Right ventricle myocardium superior (tissue), 1 donor: ENCODE measurements around the gene ATP5ME. TPM values are rescaled to one million over a fixed set of nuclear protein-coding genes. Genes with fewer than 3 reads are reported as not detected.

Source experiments
- ATAC-seq: fragments of 200-7000 bp; cut with Tn5 transposase; one replicate; pipeline ENCODE4 v1.9.1; 2020; ENCODE audit warnings: mild to moderate bottlenecking; ENCODE audit not compliant: poor library complexity
- DNase-seq: peaks from one replicate; pipeline ENCODE4 v3.0.0-alpha.2; 2020
- intact Hi-C: fragments of 100-400 bp; cut with DNase I; formaldehyde crosslinking; loops from one replicate; pipeline ENCODE4 v1.11.2; 2022
- total RNA-seq: library from RNA; stranded (reverse); fragmentation: NEBNext Ultra II Directional; extraction: Animal tissue kit (Norgen Biotek cat#: 25700); gene quantifications from one replicate; pipeline ENCODE4 v1.2.1, GENCODE V29; 2021
- donor health status: DM: no; HTN: yes; CAD: no; lungs with severe emphysema.

Gene ATP5ME
- total RNA-seq, 1 donor from 2014 or later, result 1,145 TPM

GRCh38 chr4:661231-661630, 12.8 kb downstream of the ATP5ME start:
- intact Hi-C loops, result no loop called here
- ATAC-seq (no peak), DNase-seq (no peak)

- intact Hi-C loops, result no loop called here
- ATAC-seq (no peak), DNase-seq (no peak)
Observed at GRCh38 chr4:660401-660800, 13.7 kb downstream of the ATP5ME start.

GRCh38 chr4:659851-660250, 14.2 kb downstream of the ATP5ME start:
- intact Hi-C loops, result no loop called here
- no peak for DNase-seq
- no peak for ATAC-seq

- DNase-seq (peak; percentile 35), ATAC-seq (no peak)
Observed at GRCh38 chr4:658681-659667, 15.1 kb downstream of the ATP5ME start.

GRCh38 chr4:657834-658667, 16.0 kb downstream of the ATP5ME start:
- DNase-seq (peak; percentile 34), ATAC-seq (no peak)

More at GRCh38 chr4:658681-659667, 15.1 kb downstream of the ATP5ME start:
- intact Hi-C loops, result no loop called here

GRCh38 chr4:657338-657833, 16.7 kb downstream of the ATP5ME start:
- intact Hi-C loops, result no loop called here
- ATAC-seq (no peak), DNase-seq (no peak)

More at GRCh38 chr4:657834-658667, 16.0 kb downstream of the ATP5ME start:
- intact Hi-C loops, result no loop called here

GRCh38 chr4:656436-657337, 17.4 kb downstream of the ATP5ME start:
- no peak for ATAC-seq
- intact Hi-C loops, result no loop called here
- DNase-seq, result peak; percentile 42

- intact Hi-C loops, result no loop called here
- ATAC-seq, result no peak
- no peak for DNase-seq
Observed at GRCh38 chr4:655464-656151, 18.5 kb downstream of the ATP5ME start.

GRCh38 chr4:654871-655463, 19.1 kb downstream of the ATP5ME start:
- intact Hi-C loops, result no loop called here
- DNase-seq (no peak), ATAC-seq (no peak)

GRCh38 chr4:654503-654845, 19.6 kb downstream of the ATP5ME start:
- intact Hi-C loops, result no loop called here
- no peak for DNase-seq
- no peak for ATAC-seq

GRCh38 chr4:653831-654502, 20.1 kb downstream of the ATP5ME start:
- ATAC-seq, result no peak
- no peak for DNase-seq
- intact Hi-C loops, result no loop called here

GRCh38 chr4:653080-653821, 20.8 kb downstream of the ATP5ME start:
- intact Hi-C loops, result no loop called here
- ATAC-seq (no peak), DNase-seq (no peak)

GRCh38 chr4:651884-652642, 22.0 kb downstream of the ATP5ME start:
- intact Hi-C loops, result no loop called here
- ATAC-seq, result no peak
- DNase-seq, result no peak

GRCh38 chr4:650951-651883, 22.9 kb downstream of the ATP5ME start:
- ATAC-seq, result no peak
- DNase-seq, result no peak
- intact Hi-C loops, result no loop called here

GRCh38 chr4:650461-650860, 23.6 kb downstream of the ATP5ME start:
- intact Hi-C loops, result no loop called here
- no peak for ATAC-seq
- DNase-seq, result no peak
